EL (cell line): ENCODE results near the gene OVOL3.

Experiments used
- DNase-seq: peaks from one replicate; pipeline ENCODE4 v3.0.0-alpha.2; 2016

The OVOL3 gene

GRCh38 chr19:36136964-36137686, 26.2 kb downstream of the OVOL3 start:
- peak; percentile 78 for DNase-seq

DNA sequence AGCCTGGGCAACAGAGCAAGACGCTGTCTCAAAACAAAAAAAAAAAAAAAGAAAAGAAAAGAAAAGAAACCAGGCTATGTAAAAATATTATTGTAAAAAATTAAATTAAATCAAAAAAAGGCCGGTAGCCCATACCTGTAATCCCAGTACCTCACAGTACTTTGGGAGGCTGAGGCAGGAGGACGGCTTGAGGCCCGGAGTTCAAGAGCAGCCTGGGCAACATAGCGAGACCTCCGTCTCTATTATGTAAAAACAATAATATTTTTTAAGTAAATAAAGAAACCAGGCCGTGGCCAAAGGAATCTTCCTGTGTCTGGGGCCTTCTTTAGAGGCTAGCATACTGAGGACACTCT, 28.2 kb downstream of the OVOL3 start:
- DNase-seq, result no peak

DNA sequence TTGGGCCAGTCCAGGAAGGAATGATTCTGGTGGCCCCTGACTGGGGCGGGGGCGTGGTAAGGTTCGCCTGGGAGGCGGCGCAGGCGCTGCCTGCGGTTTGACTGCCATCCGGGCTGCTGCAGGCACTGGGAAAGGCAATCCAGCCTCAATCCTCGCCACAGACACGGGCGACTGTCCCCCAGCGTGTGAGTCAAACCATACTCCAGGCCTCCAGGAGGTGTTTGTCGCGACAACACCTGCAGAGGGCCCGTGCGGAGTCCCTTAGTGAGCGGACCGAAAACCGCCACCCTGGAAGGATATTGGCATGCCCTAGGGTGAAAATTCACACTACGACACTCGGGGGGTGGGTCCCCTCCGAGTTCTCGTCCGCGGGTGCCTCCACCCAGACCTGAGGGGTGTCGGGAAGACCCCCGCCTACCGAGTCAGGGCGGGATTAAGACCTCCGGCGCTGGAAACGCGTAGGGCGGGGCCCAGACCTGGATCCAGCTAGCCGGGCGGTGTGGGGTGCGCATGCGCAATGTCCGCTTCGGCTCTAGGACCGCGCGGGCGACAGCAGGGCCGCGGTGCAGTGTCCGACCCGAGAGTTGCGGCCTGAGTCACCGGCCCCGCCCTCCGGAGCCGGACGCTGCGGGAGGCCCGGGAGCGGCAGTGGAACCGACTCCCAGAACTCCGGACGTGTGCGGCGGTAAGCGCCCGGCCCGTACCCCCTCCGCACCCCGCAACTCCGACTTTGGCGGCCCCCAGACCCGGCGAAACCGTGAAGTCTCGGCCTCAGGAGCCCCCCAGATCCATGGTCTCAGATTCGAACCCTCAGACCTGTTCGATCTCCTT, 28.7 kb downstream of the OVOL3 start, which contains the start of gene CAPNS1:
CAPNS1 (plus strand) TSS at position 594 of the 831 bp plus-strand sequence. CDS start 946 bp downstream, outside the sequence.
- peak; percentile 96 for DNase-seq

DNA sequence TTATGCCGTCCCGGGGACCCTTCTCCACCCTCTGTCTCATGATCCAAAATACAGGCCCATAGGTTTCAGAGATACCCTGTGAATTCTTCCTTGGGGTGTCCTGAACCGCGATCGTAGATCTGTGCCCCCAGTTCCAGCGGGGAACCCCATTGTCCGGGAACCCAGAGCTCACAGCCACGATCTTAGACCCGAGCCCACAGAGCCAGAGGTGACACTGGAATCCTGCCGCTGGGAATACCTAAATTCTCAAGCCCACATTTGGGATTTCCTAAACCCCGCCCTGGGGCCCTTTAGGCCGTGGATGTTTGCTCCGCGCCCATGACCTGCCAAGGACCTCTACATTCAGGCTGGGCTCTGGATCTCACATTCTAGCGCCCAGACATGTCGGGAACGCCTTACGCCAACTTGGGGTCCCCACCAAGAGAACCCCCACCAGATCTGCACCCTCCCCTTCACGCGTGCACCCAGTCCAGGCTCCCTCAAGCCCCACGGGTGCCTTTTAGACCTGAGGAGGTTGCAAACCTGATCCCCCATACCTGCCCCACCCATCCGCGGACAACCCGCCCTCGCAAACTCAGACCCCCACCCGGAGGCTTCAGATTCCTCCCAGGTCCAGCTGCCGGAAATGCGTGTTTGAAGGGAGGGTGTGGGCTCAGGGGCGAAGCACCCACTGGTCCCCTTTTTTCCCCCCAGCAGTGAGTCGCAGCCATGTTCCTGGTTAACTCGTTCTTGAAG, 29.5 kb downstream of the OVOL3 start:
- DNase-seq, result peak; percentile 70

DNA sequence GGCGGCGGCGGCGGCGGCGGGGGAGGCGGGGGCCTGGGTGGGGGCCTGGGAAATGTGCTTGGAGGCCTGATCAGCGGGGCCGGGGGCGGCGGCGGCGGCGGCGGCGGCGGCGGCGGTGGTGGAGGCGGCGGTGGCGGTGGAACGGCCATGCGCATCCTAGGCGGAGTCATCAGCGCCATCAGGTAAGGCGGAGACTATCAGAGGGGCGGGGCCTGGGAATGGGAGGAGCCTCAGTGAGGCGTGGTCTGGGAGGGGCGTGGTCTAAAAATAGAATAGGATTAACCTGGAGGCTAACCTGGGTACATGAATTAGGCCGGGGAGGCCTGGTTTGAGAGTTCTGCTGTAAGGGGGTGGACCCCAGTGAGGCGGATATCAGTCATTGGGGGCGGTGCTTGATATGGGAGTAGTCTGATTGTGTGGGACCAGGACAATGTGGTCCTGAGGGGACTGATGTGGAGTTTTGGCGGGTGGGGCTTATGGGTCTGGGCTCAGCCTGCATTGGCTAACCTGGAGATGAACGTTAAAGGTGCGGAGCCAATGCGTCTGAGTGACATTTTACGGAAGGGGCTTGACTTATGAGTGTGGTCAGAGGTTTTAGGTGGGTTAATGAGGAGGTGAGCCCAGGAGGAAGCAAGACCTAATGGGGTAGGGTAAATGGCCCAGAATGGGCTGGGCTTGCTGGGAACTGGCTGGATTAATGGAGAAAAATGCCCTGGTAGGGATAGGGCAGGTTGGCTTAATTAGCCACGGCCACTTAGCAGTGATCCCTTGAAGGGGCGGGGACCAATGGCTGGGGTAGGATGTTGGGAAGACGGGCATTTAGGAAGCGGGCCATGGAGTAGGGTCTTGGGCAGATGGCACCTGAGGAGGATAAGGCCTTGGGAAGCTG, 30.3 kb downstream of the OVOL3 start:
- peak; percentile 84 for DNase-seq

DNA sequence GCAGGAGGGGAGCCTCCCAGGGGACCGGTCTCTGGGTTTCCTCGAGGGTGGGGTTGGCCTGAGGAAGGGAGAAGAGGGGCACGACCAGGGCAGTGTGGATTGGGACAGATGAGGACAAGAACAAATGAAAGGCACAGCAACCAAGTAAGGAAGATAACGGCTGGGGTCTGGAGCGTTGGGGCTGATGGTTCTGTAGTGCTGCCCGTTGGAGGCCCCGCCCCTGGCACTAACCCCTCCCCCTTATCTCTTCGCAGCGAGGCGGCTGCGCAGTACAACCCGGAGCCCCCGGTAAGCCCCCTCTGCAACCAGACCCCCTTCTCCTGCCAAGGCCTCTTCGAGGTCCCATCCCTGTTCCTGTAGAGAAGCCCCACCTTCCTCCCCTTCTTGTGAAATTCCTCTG, 31.1 kb downstream of the OVOL3 start:
- no peak for DNase-seq

DNA sequence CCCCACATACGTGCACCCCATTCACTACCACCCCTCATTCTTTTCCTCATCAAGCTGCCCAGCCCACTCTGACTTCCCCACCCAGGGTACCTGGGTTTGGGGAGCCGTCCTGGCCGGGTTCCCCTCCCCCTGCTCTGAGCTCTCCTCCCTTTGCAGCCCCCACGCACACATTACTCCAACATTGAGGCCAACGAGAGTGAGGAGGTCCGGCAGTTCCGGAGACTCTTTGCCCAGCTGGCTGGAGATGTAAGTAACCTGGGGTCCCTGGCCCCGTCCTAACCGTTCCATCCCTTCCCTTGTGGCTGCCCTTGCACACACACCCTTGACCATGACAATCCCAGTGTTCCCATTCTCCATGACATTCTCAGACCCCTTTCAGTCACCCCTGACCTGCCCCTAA, 31.6 kb downstream of the OVOL3 start:
- DNase-seq, result no peak

DNA sequence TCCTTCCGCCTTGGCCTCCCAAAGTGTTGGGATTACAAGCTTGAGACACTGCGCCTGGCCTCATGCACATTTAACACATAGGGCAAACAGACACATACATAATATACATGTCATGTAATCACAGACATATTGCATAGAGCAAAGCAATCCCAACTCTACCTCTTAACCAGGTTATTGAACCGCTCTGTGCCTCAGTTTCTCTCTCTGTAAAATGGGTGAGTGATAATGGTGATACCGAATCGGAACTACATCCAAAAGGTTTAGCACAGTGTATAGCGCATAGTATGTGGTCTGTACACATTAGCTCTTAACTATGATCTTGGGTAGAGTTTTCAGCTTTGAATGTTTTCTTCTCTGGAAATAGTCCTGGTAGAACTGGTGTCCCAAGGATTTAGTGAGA, 33.7 kb downstream of the OVOL3 start:
- DNase-seq, result no peak

GRCh38 chr19:36149673-36150406, 38.9 kb downstream of the OVOL3 start:
- DNase-seq, result no peak

DNA sequence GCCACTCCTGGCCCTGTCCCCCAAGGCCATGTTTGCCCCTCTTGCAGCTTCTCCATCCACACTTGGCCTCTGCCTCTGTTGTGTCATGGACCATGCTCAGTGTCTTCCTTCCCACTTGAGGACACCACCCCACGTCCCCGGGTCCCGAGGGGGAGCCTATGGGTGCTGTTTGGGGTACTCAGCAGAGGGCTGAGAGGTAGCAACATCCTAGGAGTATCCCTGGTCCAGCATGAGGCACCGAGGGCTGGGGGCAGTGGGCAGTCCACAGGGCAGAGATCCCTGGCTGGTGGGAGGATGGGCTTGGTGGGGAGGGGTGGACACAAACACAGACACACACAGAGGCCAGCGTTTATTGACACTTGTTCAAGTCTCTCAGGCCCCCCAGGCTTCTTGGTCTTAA, 39.6 kb downstream of the OVOL3 start:
- no peak for DNase-seq

DNA sequence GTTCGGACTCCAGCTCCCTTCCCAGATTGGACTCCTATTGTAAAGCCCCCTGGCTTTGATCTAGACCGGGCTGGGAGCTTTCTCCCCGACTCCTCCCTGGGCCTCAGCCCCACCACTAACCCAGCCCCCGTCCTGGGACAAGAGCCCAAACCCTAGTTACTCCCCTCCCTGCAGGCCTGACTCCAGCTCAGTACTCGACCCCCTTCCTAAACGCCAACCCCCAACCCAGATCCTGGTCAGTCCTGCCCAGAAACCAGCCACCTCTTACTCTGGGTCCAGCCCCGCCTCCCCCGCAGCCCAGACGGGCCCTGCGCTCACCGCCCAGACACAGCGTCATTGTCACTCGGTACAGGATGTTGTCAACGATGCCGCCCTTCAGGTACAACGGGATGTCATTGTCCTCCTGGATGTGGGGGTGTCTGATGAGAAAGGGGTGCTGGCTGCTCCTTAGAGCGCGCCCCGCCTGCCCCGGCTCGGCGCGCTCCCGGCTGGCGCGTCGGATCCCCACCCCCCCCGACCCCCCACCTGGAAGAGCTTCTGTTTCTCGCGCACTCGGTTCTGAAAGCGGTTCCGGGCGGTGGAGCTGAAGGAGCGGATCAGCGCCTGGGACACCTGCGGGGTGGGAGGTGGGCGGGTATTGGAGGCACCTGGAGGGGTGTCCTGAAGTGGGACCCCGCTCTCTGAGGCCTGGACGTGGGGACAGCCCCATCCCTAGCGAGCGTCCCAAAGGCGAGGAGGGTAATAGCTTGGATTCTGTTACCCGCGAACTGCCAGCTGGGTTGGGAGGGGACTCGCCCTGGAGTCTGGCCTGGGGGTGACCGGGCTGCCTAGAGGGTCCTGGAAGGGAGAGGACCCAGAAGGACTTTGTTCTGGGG, 40.4 kb downstream of the OVOL3 start:
- no peak for DNase-seq

DNA sequence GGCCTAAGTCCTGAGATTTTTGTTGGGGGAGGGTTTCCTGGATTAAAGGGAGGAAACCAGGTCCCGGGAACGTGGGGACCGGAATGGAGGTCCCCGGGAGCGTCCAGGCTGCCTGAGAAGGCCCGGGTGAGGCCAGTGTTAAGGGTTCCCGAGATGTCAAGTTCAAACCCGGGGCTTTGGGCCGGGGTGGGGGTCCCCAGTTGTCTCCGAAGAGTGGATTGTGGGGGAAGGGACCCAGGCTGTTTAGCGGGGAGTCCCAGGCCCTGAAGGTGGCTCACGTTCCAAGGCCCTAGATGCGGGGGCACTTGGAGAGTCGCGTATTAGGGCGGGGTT, 41.0 kb downstream of the OVOL3 start:
- DNase-seq, result no peak

GRCh38 chr19:36152352-36153091, 41.6 kb downstream of the OVOL3 start, which contains the start of gene COX7A1:
COX7A1 (minus strand) TSS chr19:36152447; CDS start chr19:36152407, 40 bp downstream.
- peak; percentile 30 for DNase-seq

- no peak for DNase-seq
Observed at GRCh38 chr19:36153126-36153525, 42.2 kb downstream of the OVOL3 start.

DNA sequence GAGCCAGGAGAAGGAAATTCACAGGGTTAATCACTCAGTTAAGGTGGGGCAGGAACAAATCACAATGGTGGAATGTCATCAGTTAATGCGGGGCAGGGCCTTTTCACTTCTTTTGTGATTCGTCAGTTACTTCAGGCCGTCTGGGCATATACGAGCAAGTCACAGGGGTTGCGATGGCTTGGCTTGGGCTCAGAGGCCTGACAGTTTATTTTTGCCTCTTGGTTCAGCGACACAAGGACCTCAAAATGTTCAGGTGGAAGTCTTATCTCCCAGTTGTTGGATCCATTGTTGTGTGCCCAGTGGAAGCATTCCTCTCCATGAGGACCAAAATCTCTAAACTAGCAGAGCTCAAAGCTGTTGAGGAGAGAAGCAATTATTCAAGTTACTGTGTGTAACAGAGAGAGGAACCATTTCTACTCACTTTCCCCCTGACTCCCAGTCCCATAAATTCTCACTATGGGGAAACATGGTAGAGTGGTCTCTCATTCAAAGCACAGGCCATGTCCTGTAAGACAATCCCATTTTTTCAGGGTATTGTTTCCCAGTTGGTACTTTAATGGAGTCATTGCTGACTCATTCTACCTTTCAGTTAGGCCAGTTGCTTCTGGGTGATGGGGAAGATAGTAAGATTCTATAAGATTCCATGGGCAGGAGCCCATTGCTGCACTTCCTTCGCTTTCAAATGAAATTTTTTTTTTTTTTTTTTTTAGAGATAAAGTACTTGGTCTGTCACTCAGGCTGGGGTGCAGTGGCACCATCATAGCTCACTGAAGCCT, 50.1 kb downstream of the OVOL3 start:
- no peak for DNase-seq
